Measurements from ENCODE around the gene RPL9. TPM values are rescaled to one million over a fixed set of nuclear protein-coding genes. Genes with fewer than 3 reads are reported as not detected.

The RPL9 gene
- total RNA-seq, 2 donors from 2014 or later = 980 to 1,126 TPM

- no peak for ATAC-seq
- Mint-ChIP-seq H3K36me3 (peaks cover 55% of the 10 kb centered on the region), H3K27ac (no peak overlapping the region), H3K4me1 (ENCODE audit: low read depth in 2 of 2) (peaks cover 25 to 48% of the 10 kb centered on the region in 2 donors), H3K27me3 (no peaks in the 10 kb centered on the region), H3K9me3 (no peaks in the 10 kb centered on the region), H3K4me3 (no peak overlapping the region)
- no peak for DNase-seq (ENCODE audit: low spot score)
Observed at GRCh38 chr4:39452860-39453587, 5.7 kb downstream of the RPL9 start.

GRCh38 chr4:39452153-39452859, 6.4 kb downstream of the RPL9 start:
- DNase-seq (ENCODE audit: low spot score) (no peak), ATAC-seq (no peak)
- H3K36me3 Mint-ChIP-seq = peaks cover 47% of the 10 kb centered on the region
- H3K4me3 Mint-ChIP-seq = no peak overlapping the region
- H3K27me3 Mint-ChIP-seq = no peaks in the 10 kb centered on the region
- no peak overlapping the region for H3K27ac Mint-ChIP-seq
- H3K9me3 Mint-ChIP-seq = no peaks in the 10 kb centered on the region
- H3K4me1 Mint-ChIP-seq (ENCODE audit: low read depth in 2 of 2) = peaks cover 19 to 40% of the 10 kb centered on the region in 2 donors

GRCh38 chr4:39451423-39452023, 7.2 kb downstream of the RPL9 start:
- Mint-ChIP-seq H3K9me3 (no peaks in the 10 kb centered on the region), H3K4me1 (ENCODE audit: low read depth in 2 of 2) (peaks cover 17 to 33% of the 10 kb centered on the region in 2 donors), H3K36me3 (peaks cover 40% of the 10 kb centered on the region), H3K4me3 (no peak overlapping the region), H3K27me3 (no peaks in the 10 kb centered on the region), H3K27ac (peak overlapping the region; percentile 1 to 59)
- DNase-seq (ENCODE audit: low spot score) = no peak
- ATAC-seq = no peak

- DNase-seq (ENCODE audit: low spot score) (no peak), ATAC-seq (no peak)
- no peaks in the 10 kb centered on the region for H3K27me3 Mint-ChIP-seq
- H3K4me1 Mint-ChIP-seq (ENCODE audit: low read depth in 2 of 2) = peaks cover 16 to 29% of the 10 kb centered on the region in 2 donors
- peaks cover 33% of the 10 kb centered on the region for H3K36me3 Mint-ChIP-seq
- H3K27ac Mint-ChIP-seq = peak overlapping the region; percentile 1 to 59
- no peaks in the 10 kb centered on the region for H3K9me3 Mint-ChIP-seq
- no peak overlapping the region for H3K4me3 Mint-ChIP-seq
Observed at GRCh38 chr4:39450618-39451017, 8.1 kb downstream of the RPL9 start.

GRCh38 chr4:39446842-39447573, 11.7 kb downstream of the RPL9 start:
- H3K9me3 Mint-ChIP-seq = no peaks in the 10 kb centered on the region
- H3K27ac Mint-ChIP-seq = peak overlapping the region in 1 of 2 donors; percentile 11
- H3K4me1 Mint-ChIP-seq (ENCODE audit: low read depth in 2 of 2) = peaks cover under 1 to 10% of the 10 kb centered on the region in 2 donors
- DNase-seq (ENCODE audit: low spot score) (peak; percentile 85), ATAC-seq (peak; percentile 88 to 95)
- H3K36me3 Mint-ChIP-seq = peaks cover 8% of the 10 kb centered on the region
- peak overlapping the region; percentile 36 for H3K4me3 Mint-ChIP-seq
- H3K27me3 Mint-ChIP-seq = no peaks in the 10 kb centered on the region

GRCh38 chr4:39446483-39446841, 12.3 kb downstream of the RPL9 start:
- H3K4me3 Mint-ChIP-seq = no peak overlapping the region
- peaks cover 0 to 8% of the 10 kb centered on the region in 2 donors for H3K4me1 Mint-ChIP-seq (ENCODE audit: low read depth in 2 of 2)
- no peak for ATAC-seq
- DNase-seq (ENCODE audit: low spot score) = no peak
- H3K27ac Mint-ChIP-seq = no peak overlapping the region
- H3K27me3 Mint-ChIP-seq = no peaks in the 10 kb centered on the region
- no peaks in the 10 kb centered on the region for H3K9me3 Mint-ChIP-seq
- H3K36me3 Mint-ChIP-seq = peaks cover 5% of the 10 kb centered on the region

GRCh38 chr4:39442998-39443397, 15.7 kb downstream of the RPL9 start:
- DNase-seq (ENCODE audit: low spot score) (no peak), ATAC-seq (peak in 1 of 2 donors; percentile 18)
- H3K4me1 Mint-ChIP-seq (ENCODE audit: low read depth in 2 of 2) = peaks cover 0 to 5% of the 10 kb centered on the region in 2 donors
- no peak overlapping the region for H3K4me3 Mint-ChIP-seq
- H3K27ac Mint-ChIP-seq = no peak overlapping the region
- no peaks in the 10 kb centered on the region for H3K9me3 Mint-ChIP-seq
- peaks cover 6 to 7% of the 10 kb centered on the region in 2 donors for H3K27me3 Mint-ChIP-seq
- no peaks in the 10 kb centered on the region for H3K36me3 Mint-ChIP-seq

- Mint-ChIP-seq H3K9me3 (no peaks in the 10 kb centered on the region), H3K4me1 (ENCODE audit: low read depth in 2 of 2) (no peaks in the 10 kb centered on the region), H3K27me3 (peaks cover 6 to 18% of the 10 kb centered on the region in 2 donors), H3K4me3 (no peak overlapping the region), H3K27ac (no peak overlapping the region), H3K36me3 (no peaks in the 10 kb centered on the region)
- peak in 1 of 2 donors; percentile 33 for ATAC-seq
- no peak for DNase-seq (ENCODE audit: low spot score)
Observed at GRCh38 chr4:39441593-39441992, 17.1 kb downstream of the RPL9 start.

- no peaks in the 10 kb centered on the region for H3K36me3 Mint-ChIP-seq
- ATAC-seq (no peak), DNase-seq (ENCODE audit: low spot score) (no peak)
- no peak overlapping the region for H3K4me3 Mint-ChIP-seq
- no peak overlapping the region for H3K27ac Mint-ChIP-seq
- peaks cover 3 to 18% of the 10 kb centered on the region in 2 donors for H3K27me3 Mint-ChIP-seq
- H3K4me1 Mint-ChIP-seq (ENCODE audit: low read depth in 2 of 2) = no peaks in the 10 kb centered on the region
- no peaks in the 10 kb centered on the region for H3K9me3 Mint-ChIP-seq
Observed at GRCh38 chr4:39435659-39436563, 22.8 kb downstream of the RPL9 start.

- ATAC-seq = no peak
Observed at GRCh38 chr4:39433878-39434492, 24.7 kb downstream of the RPL9 start.

GRCh38 chr4:39429476-39430334, 29.0 kb downstream of the RPL9 start:
- ATAC-seq (no peak), DNase-seq (ENCODE audit: low spot score) (no peak)
- Mint-ChIP-seq H3K9me3 (no peaks in the 10 kb centered on the region), H3K36me3 (no peaks in the 10 kb centered on the region), H3K27ac (no peak overlapping the region), H3K4me3 (no peak overlapping the region), H3K27me3 (no peaks in the 10 kb centered on the region), H3K4me1 (ENCODE audit: low read depth in 2 of 2) (no peaks in the 10 kb centered on the region)

More at GRCh38 chr4:39433878-39434492, 24.7 kb downstream of the RPL9 start:
- no peaks in the 10 kb centered on the region for H3K9me3 Mint-ChIP-seq
- no peak overlapping the region for H3K4me3 Mint-ChIP-seq
- DNase-seq (ENCODE audit: low spot score) = no peak
- H3K27me3 Mint-ChIP-seq = peaks cover 3 to 18% of the 10 kb centered on the region in 2 donors
- H3K36me3 Mint-ChIP-seq = no peaks in the 10 kb centered on the region
- H3K27ac Mint-ChIP-seq = no peak overlapping the region
- no peaks in the 10 kb centered on the region for H3K4me1 Mint-ChIP-seq (ENCODE audit: low read depth in 2 of 2)

Measured in natural killer cell treated with Interleukin-12 subunit alpha and Interleukin-12 subunit beta and Interleukin-15 and Interleukin-18, amount 100 ng/mL, for 72 hours (primary cell).